Activated CD8-positive, alpha-beta memory T cell treated with anti-CD3 and anti-CD28 coated beads, Interleukin-2, amount 50 U/mL, for 1 hour (primary cell): ENCODE data around the gene PGA4.
"Not testable (repeated sequence)": the region's sequence is repeated elsewhere in the genome, so short reads cannot be mapped to it uniquely, and the experiment has no call there.

Experiments
- DNase-seq: peaks from one replicate; pipeline ENCODE4 v3.0.0-alpha.2; 2020; ENCODE audit errors: extremely low read depth

Gene PGA4

GRCh38 chr11:61204502-61205059, 17.6 kb upstream of the PGA4 start:
- DNase-seq, result not testable (repeated sequence)

GRCh38 chr11:61207636-61208310, 14.4 kb upstream of the PGA4 start:
- DNase-seq, result not testable (repeated sequence)

GRCh38 chr11:61210629-61211028, 11.5 kb upstream of the PGA4 start:
- DNase-seq, result not testable (repeated sequence)

GRCh38 chr11:61211327-61211952, 10.7 kb upstream of the PGA4 start:
- not testable (repeated sequence) for DNase-seq

GRCh38 chr11:61212202-61212601, 9.9 kb upstream of the PGA4 start:
- not testable (repeated sequence) for DNase-seq

- not testable (repeated sequence) for DNase-seq
Measured at GRCh38 chr11:61213711-61214324, 8.3 kb upstream of the PGA4 start.

- DNase-seq, result not testable (repeated sequence)
Measured at GRCh38 chr11:61218306-61218705, 3.8 kb upstream of the PGA4 start.

- DNase-seq, result not testable (repeated sequence)
Measured at GRCh38 chr11:61219016-61219415, 3.1 kb upstream of the PGA4 start.

- DNase-seq, result not testable (repeated sequence)
Measured at GRCh38 chr11:61222692-61223091, 545 bp downstream of the PGA4 start.

- not testable (repeated sequence) for DNase-seq
Measured at GRCh38 chr11:61226457-61227137, 4.5 kb downstream of the PGA4 start.

- DNase-seq, result not testable (repeated sequence)
Measured at GRCh38 chr11:61229458-61229857, 7.3 kb downstream of the PGA4 start.

- not testable (repeated sequence) for DNase-seq
Measured at GRCh38 chr11:61231033-61231432, 8.9 kb downstream of the PGA4 start.

- not testable (repeated sequence) for DNase-seq
Measured at GRCh38 chr11:61231585-61231984, 9.4 kb downstream of the PGA4 start.

- not testable (repeated sequence) for DNase-seq
Measured at GRCh38 chr11:61232548-61233145, 10.5 kb downstream of the PGA4 start.

- not testable (repeated sequence) for DNase-seq
Measured at GRCh38 chr11:61237130-61237529, 15.0 kb downstream of the PGA4 start.

- DNase-seq, result not testable (repeated sequence)
Measured at GRCh38 chr11:61240288-61240687, 18.1 kb downstream of the PGA4 start.

- not testable (repeated sequence) for DNase-seq
Measured at GRCh38 chr11:61240875-61241274, 18.7 kb downstream of the PGA4 start, which contains the start of gene PGA5. TSS of gene PGA5 (plus strand) at chr11:61241175. CDS start at chr11:61241227, 52 bp downstream.

GRCh38 chr11:61241526-61241925, 19.4 kb downstream of the PGA4 start:
- DNase-seq, result not testable (repeated sequence)

GRCh38 chr11:61245284-61245964, 23.3 kb downstream of the PGA4 start:
- DNase-seq, result not testable (repeated sequence)

GRCh38 chr11:61248071-61248470, 25.9 kb downstream of the PGA4 start:
- DNase-seq, result not testable (repeated sequence)

GRCh38 chr11:61249201-61249600, 27.1 kb downstream of the PGA4 start:
- DNase-seq, result not testable (repeated sequence)
